Mononuclear cell (primary cell): ENCODE results near the gene PEX5L. TPM values are rescaled to one million over a fixed set of nuclear protein-coding genes. Genes with fewer than 3 reads are reported as not detected.
"Not testable (repeated sequence)": the region's sequence is repeated elsewhere in the genome, so short reads cannot be mapped to it uniquely, and the experiment has no call there.

Source experiments
- H3K27me3 ChIP-seq: 2 replicates; pipeline ENCODE4 v1.6.0; 2011; ENCODE audit warnings: low read length, control low read depth; ENCODE audit not compliant: insufficient read depth
- H3K4me1 ChIP-seq: 2 replicates; pipeline ENCODE4 v1.5.1; 2011; ENCODE audit warnings: mild to moderate bottlenecking, low read length, control low read depth; ENCODE audit not compliant: insufficient read depth
- H3K4me3 ChIP-seq: 2 replicates; pipeline ENCODE4 v1.5.1; 2011; ENCODE audit warnings: mild to moderate bottlenecking, low read length, moderate library complexity
- H3K9me3 ChIP-seq: 2 replicates; pipeline ENCODE4 v1.5.1; 2011; ENCODE audit warnings: low read depth, mild to moderate bottlenecking, control low read depth, low read length
- total RNA-seq: library from RNA; depleted of rRNA; stranded (reverse); fragments of >200 nt; gene quantifications from one replicate; pipeline ENCODE4 v1.2.3, GENCODE V29; 2012

PEX5L gene, protein sequence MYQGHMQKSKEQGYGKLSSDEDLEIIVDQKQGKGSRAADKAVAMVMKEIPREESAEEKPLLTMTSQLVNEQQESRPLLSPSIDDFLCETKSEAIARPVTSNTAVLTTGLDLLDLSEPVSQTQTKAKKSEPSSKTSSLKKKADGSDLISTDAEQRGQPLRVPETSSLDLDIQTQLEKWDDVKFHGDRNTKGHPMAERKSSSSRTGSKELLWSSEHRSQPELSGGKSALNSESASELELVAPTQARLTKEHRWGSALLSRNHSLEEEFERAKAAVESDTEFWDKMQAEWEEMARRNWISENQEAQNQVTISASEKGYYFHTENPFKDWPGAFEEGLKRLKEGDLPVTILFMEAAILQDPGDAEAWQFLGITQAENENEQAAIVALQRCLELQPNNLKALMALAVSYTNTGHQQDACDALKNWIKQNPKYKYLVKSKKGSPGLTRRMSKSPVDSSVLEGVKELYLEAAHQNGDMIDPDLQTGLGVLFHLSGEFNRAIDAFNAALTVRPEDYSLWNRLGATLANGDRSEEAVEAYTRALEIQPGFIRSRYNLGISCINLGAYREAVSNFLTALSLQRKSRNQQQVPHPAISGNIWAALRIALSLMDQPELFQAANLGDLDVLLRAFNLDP
- total RNA-seq = not detected

DNA sequence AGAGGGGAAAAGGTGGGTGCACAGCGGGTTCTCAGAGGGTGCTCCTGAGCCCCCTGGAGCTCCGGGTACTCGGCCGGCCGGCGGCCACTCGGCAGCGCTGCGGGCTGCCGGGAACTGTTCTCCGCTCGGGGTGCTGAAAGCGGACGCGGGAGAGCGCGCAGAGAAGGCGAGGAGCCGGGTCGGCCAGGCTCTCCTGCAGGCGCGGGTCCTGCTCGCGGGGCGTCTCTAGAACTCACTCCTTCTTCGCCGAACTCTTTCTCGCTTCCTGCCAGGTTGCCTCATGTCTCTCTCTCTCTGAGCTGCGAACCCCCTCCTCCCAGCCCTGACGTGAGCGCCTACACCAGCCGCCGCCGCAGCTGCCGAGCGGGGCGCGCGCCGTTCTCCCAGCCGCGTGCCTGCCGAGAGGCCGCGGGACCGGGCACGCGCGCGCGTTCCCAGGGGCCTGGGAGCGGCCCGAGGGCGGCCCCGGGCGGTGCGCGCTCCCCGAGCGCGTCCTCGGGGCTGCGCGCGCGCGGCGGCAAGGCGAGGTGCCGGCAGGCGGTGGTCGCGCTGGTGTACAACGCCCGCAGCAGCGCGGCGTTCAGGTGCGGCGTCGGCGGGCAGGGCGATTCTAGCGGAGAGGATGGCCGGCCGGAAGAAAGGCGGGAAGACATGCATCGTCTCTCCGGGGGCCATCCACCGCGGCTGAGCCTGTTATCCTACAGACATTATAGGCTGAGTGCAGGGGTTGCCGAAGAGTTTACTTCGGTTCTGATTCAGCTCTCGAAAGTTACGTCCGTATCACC is at the start of gene PEX5L:
Gene PEX5L (minus strand): TSS at position 267 of the 785 bp plus-strand sequence. CDS start 338 bp downstream, outside the sequence.
- Histone ChIP-seq H3K4me1 (no peaks in the 10 kb centered on the region), H3K4me3 (no peak within 1 kb of the TSS), H3K27me3 (peaks cover 54% of the 10 kb centered on the region), H3K9me3 (no peaks in the 10 kb centered on the region)

DNA sequence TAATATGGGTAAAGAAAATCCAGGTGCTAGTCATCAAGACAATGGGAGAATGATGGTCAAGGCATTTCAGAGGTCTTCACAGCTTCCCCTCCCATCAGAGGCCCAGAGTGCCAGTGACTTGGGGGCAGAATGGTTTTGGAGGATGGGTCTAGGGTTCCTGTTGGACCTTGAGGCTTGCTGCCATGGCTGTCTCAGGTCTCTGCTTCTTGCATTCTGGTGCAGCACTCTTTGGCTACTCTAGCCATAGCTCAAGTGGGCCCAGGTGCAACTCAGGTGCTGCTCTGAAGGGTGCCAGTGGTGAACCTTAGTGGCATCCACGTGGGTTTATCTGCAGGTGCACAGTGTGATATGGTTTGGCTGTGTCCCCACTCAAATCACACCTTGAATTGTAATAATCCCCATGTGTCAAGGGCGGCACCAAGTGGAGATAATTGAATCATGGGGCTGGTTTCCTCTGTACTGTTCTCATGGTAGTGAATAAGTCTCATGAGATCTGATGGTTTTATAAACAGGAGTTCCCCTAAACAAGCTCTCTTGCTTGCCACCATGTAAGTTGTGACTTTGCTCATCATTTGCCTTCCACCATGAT is 48.5 kb upstream of the PEX5L start:
- Histone ChIP-seq H3K9me3 (no peaks in the 10 kb centered on the region), H3K27me3 (no peaks in the 10 kb centered on the region), H3K4me3 (no peak overlapping the region), H3K4me1 (no peaks in the 10 kb centered on the region)

DNA sequence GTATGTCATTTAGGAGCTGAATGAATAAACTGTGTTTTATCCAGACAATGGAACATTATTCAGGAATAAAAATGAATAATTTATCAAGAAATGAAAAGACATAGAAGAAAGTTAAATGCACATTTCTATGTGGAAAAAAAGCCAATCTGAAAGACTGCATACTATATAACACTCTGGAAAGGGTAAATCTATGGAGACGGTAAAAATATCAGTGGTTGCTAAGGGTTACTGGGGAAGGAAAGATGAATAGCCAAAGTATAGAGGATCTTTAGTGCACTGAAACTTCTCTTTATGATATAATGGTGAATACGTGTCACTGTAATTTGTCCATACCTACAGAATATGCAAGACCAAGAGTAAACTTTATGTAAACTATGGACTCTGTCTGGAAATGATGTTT is 46.0 kb upstream of the PEX5L start:
- Histone ChIP-seq H3K27me3 (no peaks in the 10 kb centered on the region), H3K9me3 (no peaks in the 10 kb centered on the region), H3K4me3 (no peak overlapping the region), H3K4me1 (no peaks in the 10 kb centered on the region)

DNA sequence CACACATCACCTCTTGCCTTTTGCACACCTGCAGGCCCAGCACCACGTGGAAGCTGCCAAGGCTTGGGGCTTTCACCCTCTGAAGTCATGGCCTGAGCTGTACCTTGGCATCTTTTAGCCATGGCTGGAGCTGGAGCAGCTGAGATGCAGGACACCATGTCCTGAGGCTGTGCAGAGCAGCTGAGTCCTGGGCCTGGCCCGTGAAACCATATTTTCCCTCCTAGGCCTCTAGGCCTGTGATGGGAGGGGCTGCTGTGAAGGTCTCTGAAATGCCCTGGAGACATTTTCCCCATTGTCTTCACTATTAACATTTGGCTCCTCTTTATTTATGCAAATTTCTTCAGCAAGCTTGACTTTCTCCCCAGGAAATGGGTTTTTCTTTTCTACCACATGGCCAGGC is 41.9 kb upstream of the PEX5L start:
- Histone ChIP-seq H3K4me3 (no peak overlapping the region), H3K4me1 (no peaks in the 10 kb centered on the region), H3K27me3 (no peaks in the 10 kb centered on the region), H3K9me3 (no peaks in the 10 kb centered on the region)

DNA sequence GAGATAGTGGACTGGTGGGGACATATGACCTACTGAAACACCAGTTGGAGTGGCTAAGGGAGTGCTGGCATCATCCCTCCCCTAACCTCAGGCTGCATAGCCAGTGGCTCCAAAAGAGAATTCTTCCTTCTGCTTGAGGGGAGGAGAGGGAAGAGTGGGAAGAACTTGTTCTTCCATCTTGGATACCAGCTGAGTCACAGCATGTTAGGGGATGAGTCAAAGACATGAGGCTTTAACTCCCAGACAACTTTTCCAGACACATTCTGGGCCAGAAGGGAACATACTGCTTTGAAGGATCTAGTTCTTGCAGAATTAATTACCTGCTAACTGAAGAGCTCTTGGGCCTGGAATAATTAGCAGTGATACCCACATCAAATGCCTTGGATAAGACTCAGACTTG is 36.8 kb upstream of the PEX5L start:
- no peaks in the 10 kb centered on the region for H3K4me1 ChIP-seq

DNA sequence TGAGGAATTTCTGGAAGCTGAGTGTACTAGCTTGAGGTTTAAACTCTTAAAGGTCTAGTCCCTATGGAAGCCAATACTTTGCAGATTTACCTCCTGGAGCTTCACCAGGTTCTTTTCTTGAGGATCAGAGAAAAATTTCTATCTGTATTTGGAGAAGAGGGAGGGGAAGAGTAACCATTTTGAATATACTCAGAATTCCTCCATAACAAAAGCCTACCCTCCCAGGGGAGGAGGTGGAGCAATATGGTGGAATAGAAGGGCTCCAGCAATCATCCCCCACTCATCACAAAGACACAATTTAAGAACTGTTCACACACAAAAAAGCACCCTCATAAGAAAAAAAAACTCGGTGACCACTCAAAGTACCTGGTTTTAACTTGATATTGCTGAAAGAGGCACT is 36.0 kb upstream of the PEX5L start:
- H3K4me1 ChIP-seq = no peaks in the 10 kb centered on the region
- H3K27me3 ChIP-seq = no peaks in the 10 kb centered on the region

More for the DNA sequence above, 36.8 kb upstream of the PEX5L start:
- Histone ChIP-seq H3K27me3 (no peaks in the 10 kb centered on the region), H3K4me3 (no peak overlapping the region), H3K9me3 (no peaks in the 10 kb centered on the region)

DNA sequence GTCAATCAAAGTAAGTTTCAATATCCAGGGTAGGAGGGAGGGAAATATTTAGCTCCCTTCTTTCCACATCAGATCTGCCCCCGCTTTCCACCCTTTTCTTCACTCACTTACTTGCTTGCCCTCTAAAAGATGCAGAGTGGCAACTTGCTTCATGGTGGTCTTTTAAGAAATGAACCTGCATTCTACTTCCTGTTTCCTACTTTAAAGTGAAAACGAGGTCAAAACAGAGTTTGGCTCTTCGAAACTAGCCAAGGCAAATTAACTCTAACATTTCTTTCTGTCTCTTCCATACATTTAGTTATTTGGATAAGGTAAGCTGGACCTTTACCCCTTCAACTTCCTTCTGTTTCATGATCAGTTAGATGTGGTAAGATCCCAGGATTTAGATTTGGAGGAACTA is 34.2 kb upstream of the PEX5L start:
- no peaks in the 10 kb centered on the region for H3K4me1 ChIP-seq
- no peak overlapping the region for H3K4me3 ChIP-seq
- no peaks in the 10 kb centered on the region for H3K27me3 ChIP-seq
- H3K9me3 ChIP-seq = no peaks in the 10 kb centered on the region

More for the DNA sequence above, 36.0 kb upstream of the PEX5L start:
- H3K4me3 ChIP-seq = no peak overlapping the region
- H3K9me3 ChIP-seq = no peaks in the 10 kb centered on the region

DNA sequence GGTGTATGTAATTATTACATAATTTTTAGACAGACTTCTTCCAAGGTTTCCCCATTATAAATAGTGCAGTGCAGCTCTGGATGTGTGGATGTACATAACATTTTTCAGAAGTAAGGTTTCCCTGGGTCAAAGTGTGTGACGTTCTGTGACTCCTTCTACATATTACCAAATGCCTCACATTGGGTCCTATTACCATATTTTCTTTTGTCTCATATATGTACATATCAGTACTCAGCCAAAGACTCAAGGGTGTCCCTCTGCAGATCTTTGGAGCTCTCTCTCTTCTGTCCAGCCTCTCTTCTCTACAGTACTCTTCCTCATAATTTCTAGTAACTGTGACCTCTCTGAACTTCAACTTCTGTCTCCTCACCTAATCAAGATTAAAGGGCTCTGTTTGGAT is 31.3 kb upstream of the PEX5L start:
- no peaks in the 10 kb centered on the region for H3K27me3 ChIP-seq
- H3K9me3 ChIP-seq = no peaks in the 10 kb centered on the region
- no peak overlapping the region for H3K4me3 ChIP-seq
- no peaks in the 10 kb centered on the region for H3K4me1 ChIP-seq

DNA sequence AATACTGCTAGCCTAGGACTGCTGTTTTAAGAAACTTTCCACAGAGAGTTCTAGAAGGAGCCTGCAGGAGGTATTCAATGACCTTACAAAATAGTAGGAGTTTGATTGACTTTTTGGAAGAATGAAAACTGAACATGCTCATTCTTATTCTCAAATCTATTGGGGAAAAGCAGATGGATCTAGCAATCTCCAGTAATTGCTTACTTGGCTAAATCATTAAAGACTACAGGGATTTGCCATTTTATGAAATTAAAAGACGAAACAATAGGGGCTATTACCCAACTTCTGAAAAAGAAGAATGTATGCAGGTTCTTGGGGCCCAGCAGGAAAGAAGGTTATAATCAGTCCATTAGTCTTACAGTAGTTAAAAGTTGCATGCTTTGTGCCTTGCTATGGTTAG is 29.9 kb upstream of the PEX5L start:
- Histone ChIP-seq H3K9me3 (no peaks in the 10 kb centered on the region), H3K27me3 (no peaks in the 10 kb centered on the region), H3K4me3 (no peak overlapping the region), H3K4me1 (no peaks in the 10 kb centered on the region)

DNA sequence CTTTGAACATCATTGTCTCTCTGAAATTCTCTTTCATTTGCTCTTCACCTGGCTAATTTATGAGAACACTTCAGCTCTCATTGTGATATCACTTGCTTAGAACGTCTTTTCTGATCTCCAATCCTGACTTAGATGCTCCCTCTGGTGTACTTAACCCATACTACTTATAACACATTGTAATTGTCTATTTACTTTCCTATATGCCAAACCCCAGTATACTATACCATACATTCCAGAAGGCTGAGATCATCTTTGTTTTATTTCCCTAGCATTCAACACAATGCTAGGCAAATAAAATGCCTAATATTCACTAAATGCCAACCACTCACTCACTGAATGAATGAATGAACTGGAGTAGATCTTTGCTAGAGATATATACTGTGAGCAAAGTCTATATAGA is 27.0 kb upstream of the PEX5L start:
- Histone ChIP-seq H3K4me3 (no peak overlapping the region), H3K4me1 (no peaks in the 10 kb centered on the region), H3K9me3 (no peaks in the 10 kb centered on the region), H3K27me3 (no peaks in the 10 kb centered on the region)

DNA sequence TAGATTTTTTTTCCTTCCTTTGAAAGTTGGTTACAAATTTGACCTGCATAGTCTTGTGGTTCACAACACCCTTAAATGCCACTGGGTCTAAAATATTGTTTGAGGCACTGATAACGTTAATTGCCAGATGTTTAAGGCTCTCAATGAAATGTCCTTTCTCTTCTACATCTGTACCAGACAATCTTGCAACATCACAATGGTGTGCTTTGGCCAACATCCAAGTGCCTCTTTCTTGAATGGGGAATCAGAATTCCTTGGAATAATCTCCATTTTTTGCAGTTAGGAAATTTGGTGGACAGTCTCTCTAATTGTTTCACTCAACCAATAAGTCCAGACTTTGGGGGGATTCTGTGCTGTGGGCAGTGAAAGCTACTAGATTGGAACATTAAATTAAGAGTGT is 26.0 kb upstream of the PEX5L start:
- no peaks in the 10 kb centered on the region for H3K4me1 ChIP-seq

DNA sequence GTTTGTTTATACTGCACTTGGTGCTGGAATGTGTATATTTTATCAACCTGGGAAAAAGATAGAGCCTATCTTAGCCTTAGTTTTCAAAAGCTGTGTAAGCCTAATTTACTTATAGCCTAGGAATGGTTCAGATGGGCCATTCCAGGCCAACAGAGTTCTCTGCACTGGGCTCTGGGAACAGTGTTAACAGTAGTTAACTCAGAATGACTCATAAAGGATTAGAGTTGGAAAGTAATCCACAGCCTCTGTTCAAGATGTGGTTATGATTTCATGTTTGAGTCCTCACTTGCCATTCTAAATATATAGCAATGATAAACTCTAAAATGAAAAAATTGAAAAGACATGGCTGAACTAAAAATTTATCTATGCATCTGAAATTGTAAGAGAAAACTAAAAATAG is 22.6 kb upstream of the PEX5L start:
- H3K27me3 ChIP-seq = no peaks in the 10 kb centered on the region
- H3K4me3 ChIP-seq = no peak overlapping the region
- H3K9me3 ChIP-seq = no peaks in the 10 kb centered on the region
- no peaks in the 10 kb centered on the region for H3K4me1 ChIP-seq

More for the DNA sequence above, 26.0 kb upstream of the PEX5L start:
- H3K4me3 ChIP-seq = no peak overlapping the region
- no peaks in the 10 kb centered on the region for H3K27me3 ChIP-seq
- no peaks in the 10 kb centered on the region for H3K9me3 ChIP-seq

DNA sequence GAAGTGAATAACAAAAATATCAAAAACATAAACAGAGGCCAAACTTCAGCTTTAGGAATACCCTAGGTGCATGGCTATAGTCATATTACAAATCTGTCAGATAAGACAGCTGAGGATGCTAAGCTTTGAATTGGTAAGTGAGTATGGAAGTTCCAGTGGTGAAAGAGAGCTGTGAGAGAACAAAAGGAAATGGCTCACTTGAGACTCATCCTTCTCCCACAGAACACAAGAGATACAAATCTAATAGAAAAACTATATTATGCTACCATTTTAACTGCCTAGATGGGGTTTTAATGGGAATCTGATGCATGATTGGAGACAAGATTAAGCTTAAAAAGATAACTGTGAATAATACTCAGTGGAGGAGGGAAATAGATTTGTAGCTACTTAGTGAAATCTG is 21.5 kb upstream of the PEX5L start:
- Histone ChIP-seq H3K9me3 (no peaks in the 10 kb centered on the region), H3K27me3 (no peaks in the 10 kb centered on the region), H3K4me3 (no peak overlapping the region), H3K4me1 (no peaks in the 10 kb centered on the region)

DNA sequence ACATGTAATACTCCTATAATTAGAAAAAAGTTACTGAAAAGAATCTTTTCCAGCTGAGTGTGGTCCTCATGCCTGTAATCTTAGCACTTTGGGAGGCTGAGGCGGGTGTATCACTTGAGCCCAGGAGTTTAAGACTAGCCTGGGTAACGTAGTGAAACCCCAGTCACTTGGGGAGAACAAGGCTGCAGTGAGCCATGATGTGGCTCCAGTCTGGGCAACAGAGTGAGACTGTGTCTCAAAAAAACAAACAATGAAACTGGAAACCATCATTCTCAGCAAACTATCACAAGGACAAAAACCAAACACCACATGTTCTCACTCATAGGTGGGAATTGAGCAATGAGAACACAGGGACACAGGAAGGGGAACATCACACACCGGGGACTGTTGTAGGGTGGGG is 18.9 kb upstream of the PEX5L start:
- H3K4me3 ChIP-seq, H3K4me1 ChIP-seq, H3K9me3 ChIP-seq, H3K27me3 ChIP-seq: not testable (repeated sequence)

DNA sequence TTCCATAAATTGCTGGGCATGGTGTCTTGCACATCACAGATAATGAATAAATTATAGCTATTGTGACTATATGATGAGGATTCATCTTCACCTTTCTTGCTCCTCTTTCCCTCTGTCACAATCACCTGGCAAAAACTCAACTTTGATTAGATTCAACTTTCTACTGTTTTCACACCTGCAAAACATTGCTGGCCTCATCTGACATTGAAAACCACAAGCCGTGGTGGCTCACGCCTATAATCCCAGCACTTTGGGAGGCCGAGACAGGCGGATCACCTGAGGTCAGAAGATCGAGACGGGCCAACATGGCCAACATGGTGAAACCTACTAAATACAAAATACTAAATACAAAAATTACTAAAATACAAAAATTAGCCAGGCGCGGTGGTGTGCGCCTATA is 12.7 kb upstream of the PEX5L start:
- no peaks in the 10 kb centered on the region for H3K4me1 ChIP-seq
- no peak overlapping the region for H3K4me3 ChIP-seq
- H3K27me3 ChIP-seq = no peaks in the 10 kb centered on the region
- H3K9me3 ChIP-seq = no peaks in the 10 kb centered on the region
